IPS DF 19.7 (cell line): ENCODE data around the gene NELL1.

ENCODE experiments used
- DNase-seq: peaks from one replicate; pipeline ENCODE4 v3.0.0-alpha.2; 2013; ENCODE audit warnings: low read depth, low spot score

The NELL1 gene

GRCh38 chr11:20668131-20668809 lies 1.1 kb upstream of the NELL1 start:
- no peak for DNase-seq

- DNase-seq: no peak
These were observed 666 bp downstream of the NELL1 start for GRCh38 chr11:20669820-20670684.

GRCh38 chr11:20670932-20671403 lies 1.6 kb downstream of the NELL1 start:
- no peak for DNase-seq

GRCh38 chr11:20671856-20672546 lies 2.6 kb downstream of the NELL1 start:
- DNase-seq: no peak

DNA sequence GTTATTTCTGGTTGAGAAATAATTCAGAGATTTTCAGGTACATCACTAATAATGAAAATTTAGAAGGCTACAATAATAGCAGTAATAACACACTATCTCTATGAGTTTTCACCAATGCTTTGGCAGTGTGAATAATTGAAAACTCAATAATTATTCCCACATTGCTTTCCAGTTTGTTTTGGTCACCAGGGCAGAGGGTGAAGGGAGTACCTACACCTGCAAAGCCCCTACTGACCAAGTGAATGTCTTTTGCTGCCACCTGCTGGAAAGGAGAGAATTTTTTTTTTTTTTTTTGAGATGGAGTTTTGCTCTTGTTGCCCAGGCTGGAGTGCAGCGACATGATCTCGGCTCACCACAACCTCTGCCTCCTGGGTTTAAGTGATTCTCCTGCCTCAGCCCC lies 3.2 kb downstream of the NELL1 start:
- no peak for DNase-seq

DNA sequence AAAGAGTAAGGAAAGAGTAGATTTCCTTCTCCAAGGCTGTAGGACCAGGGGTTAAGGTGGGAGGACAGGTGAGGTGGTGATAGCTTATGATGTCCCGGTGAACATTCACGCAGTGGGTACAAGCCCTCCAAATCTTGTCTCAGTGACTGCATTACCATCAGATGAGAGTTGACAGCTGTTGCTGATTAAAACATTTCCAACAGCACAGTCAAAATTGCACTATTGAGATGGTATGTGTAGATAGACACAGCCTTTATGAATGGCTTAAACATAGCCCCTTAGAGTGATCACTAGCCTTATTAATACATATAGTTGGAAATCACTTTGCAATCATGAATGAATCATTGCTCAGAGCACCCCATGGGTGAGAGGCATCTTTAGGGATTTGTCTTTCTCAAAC lies 7.3 kb downstream of the NELL1 start:
- no peak for DNase-seq

- DNase-seq: no peak
These were observed 19.4 kb downstream of the NELL1 start for GRCh38 chr11:20688761-20689160.

GRCh38 chr11:20707876-20708275 lies 38.5 kb downstream of the NELL1 start:
- no peak for DNase-seq

- no peak for DNase-seq
These were observed 43.5 kb downstream of the NELL1 start for GRCh38 chr11:20712912-20713311.

GRCh38 chr11:20715464-20715863 lies 46.1 kb downstream of the NELL1 start:
- no peak for DNase-seq

- DNase-seq: no peak
These were observed 46.5 kb downstream of the NELL1 start for GRCh38 chr11:20715931-20716330.

- DNase-seq: no peak
These were observed 50.4 kb downstream of the NELL1 start for GRCh38 chr11:20719821-20720220.

GRCh38 chr11:20723366-20723765 lies 54.0 kb downstream of the NELL1 start:
- DNase-seq: no peak

DNA sequence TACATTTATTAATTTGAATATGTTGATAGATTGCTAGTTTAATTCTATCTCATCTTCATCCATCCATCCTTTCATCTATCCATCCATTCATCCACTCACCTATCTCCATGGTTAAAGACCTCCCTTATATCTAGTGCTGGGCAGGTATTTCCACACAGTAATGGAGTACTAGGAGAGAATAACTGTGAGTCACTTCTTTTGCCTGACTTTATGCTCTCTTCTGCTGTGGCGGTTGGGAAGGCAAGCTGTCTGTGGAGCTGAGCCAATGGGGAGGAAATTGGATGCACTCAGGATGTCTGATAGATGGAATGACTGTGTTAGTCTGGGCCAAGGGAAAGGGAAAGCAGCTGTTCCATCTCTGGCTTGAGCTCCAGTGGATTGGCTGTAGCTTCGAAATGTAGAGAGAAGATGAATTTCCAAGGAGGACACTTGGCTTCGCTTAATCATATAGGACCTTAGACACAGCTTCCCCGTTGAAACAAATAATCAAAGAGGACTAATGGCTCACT lies 60.3 kb downstream of the NELL1 start:
- no peak for DNase-seq

DNA sequence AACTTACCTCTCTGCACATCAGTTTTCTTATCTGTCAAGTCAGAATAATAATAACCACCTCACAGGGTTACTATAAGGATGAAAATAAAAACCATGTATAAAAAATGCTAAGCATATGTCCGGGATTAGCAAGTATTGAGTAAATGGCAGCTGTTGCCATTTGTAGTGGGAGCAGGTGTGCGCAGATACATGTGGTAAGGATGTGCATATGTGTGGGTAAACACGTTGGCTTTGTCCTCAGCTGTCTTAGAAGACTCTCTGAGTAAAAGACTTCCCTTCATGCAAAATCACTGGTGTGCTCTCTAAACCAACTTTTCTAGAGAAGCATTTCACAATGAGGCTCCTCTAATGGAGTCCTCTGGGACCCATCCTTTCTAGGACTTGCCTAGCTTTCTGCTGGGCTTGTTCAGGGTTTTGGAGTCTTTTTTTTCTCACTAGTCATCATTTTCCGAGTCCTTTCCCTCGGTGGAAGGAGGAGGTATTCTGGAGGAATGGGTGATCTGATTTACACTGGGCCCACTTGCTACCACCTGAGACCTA lies 62.4 kb downstream of the NELL1 start:
- DNase-seq: no peak

DNA sequence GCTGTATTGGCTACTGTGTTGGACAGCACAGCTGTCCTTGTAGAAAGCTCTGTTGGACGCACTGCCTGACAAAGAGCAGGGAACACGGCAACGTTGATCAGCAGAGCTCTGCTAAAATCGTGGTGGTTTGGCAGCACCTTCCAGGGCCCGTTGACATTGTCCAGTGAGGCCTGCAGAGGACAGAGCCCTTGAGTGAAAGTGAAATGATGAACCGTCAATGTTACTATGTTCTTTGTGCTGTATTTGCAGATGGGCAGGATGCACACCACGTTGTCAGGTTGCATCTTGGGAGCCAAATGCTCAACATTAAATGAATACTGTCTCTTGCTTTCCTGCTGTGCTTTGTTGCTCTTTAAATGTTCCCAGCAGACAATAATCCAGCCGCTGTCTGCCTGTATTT lies 69.7 kb downstream of the NELL1 start:
- no peak for DNase-seq

GRCh38 chr11:20739577-20739976 lies 70.2 kb downstream of the NELL1 start:
- DNase-seq: no peak

DNA sequence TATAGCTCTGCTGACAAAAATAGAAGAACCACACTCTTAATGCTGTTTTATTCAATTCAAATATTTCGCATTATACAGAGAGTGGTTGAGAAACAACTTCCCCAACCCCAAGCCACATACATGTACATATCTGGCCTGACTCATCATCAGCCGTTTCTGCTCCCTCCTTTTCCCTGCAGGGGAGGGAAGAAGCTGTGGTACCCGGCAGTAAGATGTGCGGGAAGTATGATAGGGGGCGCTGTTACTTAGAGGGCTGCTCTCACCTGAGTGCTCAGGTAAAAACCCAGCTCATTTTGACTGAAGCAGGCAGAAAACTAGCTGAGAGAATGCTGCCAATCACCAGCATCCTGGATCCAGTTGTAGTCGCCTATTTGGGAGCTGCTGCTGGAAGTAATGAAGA lies 85.5 kb downstream of the NELL1 start:
- peak; percentile 45 for DNase-seq

DNA sequence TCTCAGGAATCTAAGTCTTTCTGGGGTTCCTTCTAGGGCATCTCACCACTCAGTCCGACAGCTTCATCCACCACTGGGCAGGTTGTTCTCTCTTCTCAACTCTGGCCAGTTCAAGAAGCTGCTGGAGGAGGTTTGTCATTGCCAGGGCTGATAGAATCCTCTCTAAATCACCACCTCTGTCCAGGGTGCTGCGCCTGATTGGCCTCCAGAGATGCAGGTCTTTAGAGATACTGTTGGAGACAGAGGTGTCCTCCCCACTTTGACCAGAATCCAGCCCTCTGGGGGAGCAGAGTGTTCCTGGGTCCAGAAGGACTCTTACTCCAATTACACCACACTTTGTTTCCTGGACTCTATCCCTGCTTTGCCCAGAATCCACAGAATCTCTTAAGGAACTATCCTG lies 90.2 kb downstream of the NELL1 start:
- no peak for DNase-seq

DNA sequence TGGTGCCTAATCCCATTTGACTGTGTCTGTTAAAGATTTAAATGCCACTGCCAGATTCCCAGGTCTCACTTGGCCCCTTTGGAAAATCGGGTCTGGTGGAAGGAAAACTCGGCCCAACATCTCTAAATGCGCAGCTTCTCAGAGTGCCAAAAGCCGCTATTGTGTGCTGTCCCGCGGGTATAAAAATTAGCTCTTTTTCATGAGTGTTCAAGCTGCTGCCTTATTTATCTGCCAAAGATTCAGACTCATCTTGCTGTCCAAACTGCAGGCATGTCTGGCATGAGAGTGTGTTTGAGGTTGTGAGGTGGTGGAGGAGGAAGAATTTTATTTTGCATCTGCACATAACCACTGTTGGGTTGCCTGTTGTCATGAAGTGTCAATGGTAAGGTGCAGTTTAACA lies 91.4 kb downstream of the NELL1 start:
- DNase-seq: no peak

DNA sequence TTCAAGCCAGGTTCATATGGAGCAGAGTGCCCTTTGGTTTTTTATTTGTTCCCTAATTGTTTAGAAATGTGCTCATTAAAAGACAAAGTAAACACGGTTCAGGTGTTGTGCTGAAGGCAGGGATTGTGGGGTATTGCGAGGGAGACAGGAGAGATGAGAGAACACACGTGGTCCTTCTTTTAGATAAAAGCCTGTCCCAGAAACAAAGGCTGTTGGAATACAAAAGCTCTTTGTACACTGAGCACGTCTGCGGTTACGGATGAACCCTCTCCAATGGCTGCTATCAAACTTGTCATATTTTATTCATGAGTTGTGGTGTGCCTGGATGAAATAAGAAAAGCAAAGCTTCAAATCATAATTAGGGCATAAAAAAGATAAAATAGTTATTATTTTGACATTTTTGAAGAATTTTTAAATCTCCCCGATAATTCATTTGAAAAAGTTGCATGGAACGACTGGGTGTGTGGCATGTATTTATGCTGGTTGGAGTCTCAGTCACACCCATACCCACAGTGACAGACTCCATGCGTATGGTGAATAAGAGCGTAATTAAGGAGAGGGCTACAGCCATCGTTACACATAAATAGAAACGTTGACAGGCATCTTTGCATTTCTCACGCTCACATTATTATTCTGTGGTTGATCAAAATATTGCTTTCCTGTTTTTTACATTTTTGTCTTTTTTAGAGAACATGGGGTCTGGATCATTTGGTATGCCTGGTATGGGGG lies 92.9 kb downstream of the NELL1 start:
- DNase-seq: no peak
